ENCODE results near the gene ACER1.

- no peak for TF ChIP-seq CTCF (IDR thresholded peaks at IDR 0.05)
- no peak for TF ChIP-seq POLR2A (IDR thresholded peaks at IDR 0.05)
Measured at GRCh38 chr19:6358003-6358402, 24.6 kb upstream of the ACER1 start.

All from esophagus squamous epithelium (tissue), 4 donors.